Limb (tissue), 2 donors: ENCODE data around the gene SLC12A7.

Experiments used
- DNase-seq, 2 donors: peaks; one replicate each; pipeline ENCODE4 v3.0.0-alpha.2; 2016; ENCODE audit errors: extremely low spot score in 2 of 2

Gene SLC12A7

GRCh38 chr5:1021136-1021968 lies 90.5 kb downstream of the SLC12A7 start:
- DNase-seq: peak; percentile 83 to 90

- DNase-seq: no peak
Measured at GRCh38 chr5:1020452-1020961, 91.4 kb downstream of the SLC12A7 start.

GRCh38 chr5:1019001-1019905 lies 92.6 kb downstream of the SLC12A7 start:
- DNase-seq: no peak

GRCh38 chr5:1018596-1018995 lies 93.3 kb downstream of the SLC12A7 start:
- no peak for DNase-seq

- DNase-seq: no peak
Measured at GRCh38 chr5:1017691-1018455, 94.0 kb downstream of the SLC12A7 start.

GRCh38 chr5:1017056-1017455 lies 94.8 kb downstream of the SLC12A7 start:
- no peak for DNase-seq

GRCh38 chr5:1016476-1016875 lies 95.4 kb downstream of the SLC12A7 start:
- DNase-seq: no peak

GRCh38 chr5:1016036-1016435 lies 95.8 kb downstream of the SLC12A7 start:
- no peak for DNase-seq

- DNase-seq: no peak
Measured at GRCh38 chr5:1015507-1015906, 96.4 kb downstream of the SLC12A7 start.

- DNase-seq: no peak
Measured at GRCh38 chr5:1014781-1015221, 97.1 kb downstream of the SLC12A7 start.

GRCh38 chr5:1014346-1014745 lies 97.5 kb downstream of the SLC12A7 start:
- DNase-seq: no peak

GRCh38 chr5:1013948-1014301 lies 97.9 kb downstream of the SLC12A7 start:
- no peak for DNase-seq

- DNase-seq: no peak
Measured at GRCh38 chr5:1013238-1013947, 98.5 kb downstream of the SLC12A7 start.

- DNase-seq: no peak
Measured at GRCh38 chr5:1012900-1013237, 99.0 kb downstream of the SLC12A7 start.

GRCh38 chr5:1012313-1012841 lies 99.5 kb downstream of the SLC12A7 start:
- no peak for DNase-seq

GRCh38 chr5:1011741-1012312 lies 100.0 kb downstream of the SLC12A7 start:
- DNase-seq: no peak

GRCh38 chr5:1011226-1011631 lies 100.6 kb downstream of the SLC12A7 start:
- no peak for DNase-seq

- no peak for DNase-seq
Measured at GRCh38 chr5:1010641-1011046, 101.2 kb downstream of the SLC12A7 start.

GRCh38 chr5:1010181-1010510 lies 101.7 kb downstream of the SLC12A7 start:
- no peak for DNase-seq

GRCh38 chr5:1009359-1010180 lies 102.3 kb downstream of the SLC12A7 start:
- no peak for DNase-seq
